Cardiac muscle cell (in vitro differentiated cells and primary cell): ENCODE results near the gene GAST. TPM values are rescaled to one million over a fixed set of nuclear protein-coding genes. Genes with fewer than 3 reads are reported as not detected.
"Not testable (repeated sequence)": the region's sequence is repeated elsewhere in the genome, so short reads cannot be mapped to it uniquely, and the experiment has no call there.

Source experiments
- DNase-seq, 2 donors: peaks; one replicate each; pipeline versions ENCODE4 v3.0.0 to v3.0.0-alpha.2; 2010 to 2017; ENCODE audit warnings: low read depth in 1 of 2, low spot score in 1 of 2
- H3K27ac ChIP-seq: fragments of 200-600 bp; sonication (generic); 2 replicates; pipeline ENCODE4 v1.5.1; 2016
- H3K27me3 ChIP-seq: fragments of 200-600 bp; sonication (generic); 2 replicates; pipeline ENCODE4 v1.6.0; 2016; ENCODE audit warnings: control low read depth
- H3K36me3 ChIP-seq: fragments of 200-600 bp; sonication (generic); 2 replicates; pipeline ENCODE4 v1.5.1; 2016; ENCODE audit warnings: control low read depth
- H3K4me1 ChIP-seq: fragments of 200-600 bp; sonication (generic); 2 replicates; pipeline ENCODE4 v1.8.1; 2017; ENCODE audit warnings: low read depth, mild to moderate bottlenecking, mixed run types
- H3K4me3 ChIP-seq: fragments of 200-600 bp; sonication (generic); 2 replicates; pipeline ENCODE4 v1.5.1; 2016; ENCODE audit warnings: mild to moderate bottlenecking
- H3K9me3 ChIP-seq: fragments of 200-600 bp; sonication (generic); 2 replicates; pipeline ENCODE4 v1.5.1; 2017; ENCODE audit warnings: low read depth, mild to moderate bottlenecking, control low read depth
- CTCF ChIP-seq: IDR thresholded peaks from 2 replicates; pipeline ENCODE4 v1.5.1; 2012; ENCODE audit warnings: low read depth, mild to moderate bottlenecking, low read length
- polyA plus RNA-seq: library from polyadenylated mRNA; unstranded; fragments of >200 nt; fragmentation: Nextera tagmentation; extraction: Ambion mirVana; gene quantifications from 2 replicates; pipeline ENCODE4 v1.2.1, GENCODE V29; 2016
- total RNA-seq: library from RNA; depleted of rRNA; stranded (reverse); fragments of >200 nt; gene quantifications from 2 replicates; pipeline ENCODE4 v1.2.3, GENCODE V29; 2016

Gene GAST
- total and polyA plus RNA-seq, 2 experiments from 2014 or later, result not detected

GRCh38 chr17:41692722-41693521 is 19.2 kb upstream of the GAST start:
- Histone ChIP-seq H3K36me3 (peaks cover 35% of the 10 kb centered on the region), H3K27ac (peak overlapping the region; percentile 29), H3K9me3 (no peaks in the 10 kb centered on the region), H3K4me3 (no peak overlapping the region), H3K27me3 (no peaks in the 10 kb centered on the region), H3K4me1 (peaks cover 7% of the 10 kb centered on the region)
- TF ChIP-seq CTCF, result no peak
- no peak for DNase-seq

GRCh38 chr17:41695134-41695661 is 16.9 kb upstream of the GAST start:
- Histone ChIP-seq H3K27ac (peak overlapping the region; percentile 18), H3K4me3 (no peak overlapping the region), H3K27me3 (no peaks in the 10 kb centered on the region), H3K9me3 (no peaks in the 10 kb centered on the region), H3K36me3 (peaks cover 29% of the 10 kb centered on the region), H3K4me1 (peaks cover 3% of the 10 kb centered on the region)
- DNase-seq, result no peak
- no peak for TF ChIP-seq CTCF

- H3K36me3 ChIP-seq, result peaks cover 19% of the 10 kb centered on the region
- no peaks in the 10 kb centered on the region for H3K4me1 ChIP-seq
- H3K9me3 ChIP-seq, result no peaks in the 10 kb centered on the region
- TF ChIP-seq CTCF, result peak; percentile 86
- DNase-seq, result peak; percentile 87 to 90
- no peak overlapping the region for H3K27ac ChIP-seq
- no peaks in the 10 kb centered on the region for H3K27me3 ChIP-seq
- no peak overlapping the region for H3K4me3 ChIP-seq
Measured at GRCh38 chr17:41695954-41696757, 16.0 kb upstream of the GAST start.

- DNase-seq, result peak in 1 of 2 donors; percentile 85
- TF ChIP-seq CTCF, result no peak
- Histone ChIP-seq H3K36me3 (peaks cover 7% of the 10 kb centered on the region), H3K4me1 (no peaks in the 10 kb centered on the region), H3K9me3 (no peaks in the 10 kb centered on the region), H3K4me3 (no peak overlapping the region), H3K27me3 (no peaks in the 10 kb centered on the region), H3K27ac (no peak overlapping the region)
Measured at GRCh38 chr17:41697122-41697962, 14.8 kb upstream of the GAST start.

GRCh38 chr17:41700843-41701242 is 11.3 kb upstream of the GAST start:
- H3K4me3 ChIP-seq, H3K27ac ChIP-seq, H3K9me3 ChIP-seq, H3K36me3 ChIP-seq, DNase-seq, H3K27me3 ChIP-seq, H3K4me1 ChIP-seq: not testable (repeated sequence)
